Stimulated activated naive B cell treated with anti-CD40 and anti-IgM and Interleukin-4, amounts not matched to agents 10 μg/mL and 1 μg/mL and 100 μg/mL, for 72 hours (primary cell): Measurements from ENCODE around the gene AP1S2.

Experiments
- ATAC-seq, 2 donors: fragments of 150-1000 bp; cut with Tn5 transposase; replicated peaks; 2 replicates each; pipeline ENCODE4 v1.10.0; 2021; ENCODE audit warnings: moderate library complexity in 1 of 2
- DNase-seq: peaks from one replicate; pipeline ENCODE4 v3.0.0; 2021
- H3K27ac Mint-ChIP-seq: one replicate; pipeline ENCODE4 v1.8.0; 2022; ENCODE audit warnings: mild to moderate bottlenecking, mixed read lengths
- H3K27me3 Mint-ChIP-seq, 2 donors: one replicate each; pipeline ENCODE4 v1.8.0; 2022; ENCODE audit warnings: mixed read lengths in 2 of 2
- H3K36me3 Mint-ChIP-seq, 2 donors: one replicate each; pipeline ENCODE4 v1.8.0; 2022; ENCODE audit warnings: mixed read lengths in 2 of 2, mild to moderate bottlenecking in 1 of 2
- H3K4me1 Mint-ChIP-seq, 2 donors: one replicate each; pipeline ENCODE4 v1.8.0; 2022; ENCODE audit warnings: mixed read lengths in 2 of 2, mild to moderate bottlenecking in 1 of 2
- H3K4me3 Mint-ChIP-seq, 2 donors: one replicate each; pipeline ENCODE4 v1.8.0; 2022; ENCODE audit warnings: mild to moderate bottlenecking in 2 of 2, mixed read lengths in 2 of 2, moderate library complexity in 1 of 2
- H3K9me3 Mint-ChIP-seq, 2 donors: one replicate each; pipeline ENCODE4 v1.8.0; 2022; ENCODE audit warnings: mixed read lengths in 2 of 2, mild to moderate bottlenecking in 1 of 2

Gene AP1S2

GRCh38 chrX:15869695-15870094 lies 15.1 kb upstream of the AP1S2 start:
- H3K4me3 Mint-ChIP-seq = no peak overlapping the region
- DNase-seq (no peak), ATAC-seq (no peak)
- H3K9me3 Mint-ChIP-seq = no peaks in the 10 kb centered on the region
- no peaks in the 10 kb centered on the region for H3K27me3 Mint-ChIP-seq
- H3K4me1 Mint-ChIP-seq = peaks cover 1 to 2% of the 10 kb centered on the region in 2 donors
- H3K27ac Mint-ChIP-seq = no peak overlapping the region
- H3K36me3 Mint-ChIP-seq = no peaks in the 10 kb centered on the region

- Mint-ChIP-seq H3K27ac (no peak overlapping the region), H3K4me1 (no peaks in the 10 kb centered on the region), H3K9me3 (no peaks in the 10 kb centered on the region), H3K27me3 (peaks cover 0 to 7% of the 10 kb centered on the region in 2 donors), H3K4me3 (no peak overlapping the region), H3K36me3 (no peaks in the 10 kb centered on the region)
- DNase-seq (no peak), ATAC-seq (no peak)
Measured at GRCh38 chrX:15866147-15866546, 11.5 kb upstream of the AP1S2 start.

GRCh38 chrX:15864629-15865028 lies 10.0 kb upstream of the AP1S2 start:
- Mint-ChIP-seq H3K27me3 (peaks cover 0 to 7% of the 10 kb centered on the region in 2 donors), H3K36me3 (no peaks in the 10 kb centered on the region), H3K9me3 (no peaks in the 10 kb centered on the region), H3K4me1 (no peaks in the 10 kb centered on the region), H3K4me3 (no peak overlapping the region), H3K27ac (no peak overlapping the region)
- ATAC-seq (no peak), DNase-seq (no peak)

- ATAC-seq = no peak
- H3K27ac Mint-ChIP-seq = no peak overlapping the region
- no peaks in the 10 kb centered on the region for H3K9me3 Mint-ChIP-seq
- H3K4me3 Mint-ChIP-seq = no peak overlapping the region
- H3K4me1 Mint-ChIP-seq = no peaks in the 10 kb centered on the region
- H3K27me3 Mint-ChIP-seq = peaks cover 0 to 7% of the 10 kb centered on the region in 2 donors
- H3K36me3 Mint-ChIP-seq = no peaks in the 10 kb centered on the region
- no peak for DNase-seq
Measured at GRCh38 chrX:15864023-15864422, 9.4 kb upstream of the AP1S2 start.

- DNase-seq (no peak), ATAC-seq (no peak)
- no peak overlapping the region for H3K4me3 Mint-ChIP-seq
- peaks cover 0 to 4% of the 10 kb centered on the region in 2 donors for H3K4me1 Mint-ChIP-seq
- no peaks in the 10 kb centered on the region for H3K9me3 Mint-ChIP-seq
- peaks cover 0 to 7% of the 10 kb centered on the region in 2 donors for H3K27me3 Mint-ChIP-seq
- H3K27ac Mint-ChIP-seq = no peak overlapping the region
- no peaks in the 10 kb centered on the region for H3K36me3 Mint-ChIP-seq
Measured at GRCh38 chrX:15860921-15861320, 6.3 kb upstream of the AP1S2 start.

GRCh38 chrX:15858051-15858450 lies 3.4 kb upstream of the AP1S2 start:
- Mint-ChIP-seq H3K27me3 (peaks cover 0 to 7% of the 10 kb centered on the region in 2 donors), H3K4me3 (no peak overlapping the region), H3K9me3 (no peaks in the 10 kb centered on the region), H3K4me1 (peaks cover 0 to 4% of the 10 kb centered on the region in 2 donors), H3K27ac (no peak overlapping the region), H3K36me3 (no peaks in the 10 kb centered on the region)
- no peak for ATAC-seq
- DNase-seq = no peak

- H3K27ac Mint-ChIP-seq = peak overlapping the region; percentile 99
- H3K36me3 Mint-ChIP-seq = no peaks in the 10 kb centered on the region
- ATAC-seq (no peak), DNase-seq (no peak)
- peaks cover 0 to 5% of the 10 kb centered on the region in 2 donors for H3K27me3 Mint-ChIP-seq
- no peaks in the 10 kb centered on the region for H3K9me3 Mint-ChIP-seq
- H3K4me3 Mint-ChIP-seq = peak overlapping the region; percentile 94 to 97
- H3K4me1 Mint-ChIP-seq = peaks cover 5 to 6% of the 10 kb centered on the region in 2 donors
Measured at GRCh38 chrX:15856636-15857035, 2.0 kb upstream of the AP1S2 start.

GRCh38 chrX:15856222-15856587 lies 1.6 kb upstream of the AP1S2 start:
- H3K27me3 Mint-ChIP-seq = peaks cover 0 to under 1% of the 10 kb centered on the region in 2 donors
- H3K4me3 Mint-ChIP-seq = peak overlapping the region; percentile 94 to 97
- peak; percentile 9 to 20 for ATAC-seq
- no peaks in the 10 kb centered on the region for H3K9me3 Mint-ChIP-seq
- DNase-seq = no peak
- H3K36me3 Mint-ChIP-seq = peaks cover 0 to 3% of the 10 kb centered on the region in 2 donors
- peaks cover 6% of the 10 kb centered on the region in 2 donors for H3K4me1 Mint-ChIP-seq
- peak overlapping the region; percentile 99 for H3K27ac Mint-ChIP-seq

GRCh38 chrX:15855568-15856221 lies 1.1 kb upstream of the AP1S2 start:
- peak overlapping the region; percentile 99 for H3K27ac Mint-ChIP-seq
- peaks cover 6 to 11% of the 10 kb centered on the region in 2 donors for H3K4me1 Mint-ChIP-seq
- peak; percentile 35 to 41 for ATAC-seq

GRCh38 chrX:15854080-15854655 lies 445 bp downstream of the AP1S2 start:
- Mint-ChIP-seq H3K36me3 (peaks cover 10 to 18% of the 10 kb centered on the region in 2 donors), H3K27me3 (no peaks in the 10 kb centered on the region), H3K27ac (peak overlapping the region; percentile 89), H3K9me3 (no peaks in the 10 kb centered on the region), H3K4me1 (peaks cover 11 to 24% of the 10 kb centered on the region in 2 donors), H3K4me3 (peak overlapping the region; percentile 80 to 81)
- DNase-seq = peak; percentile 53
- peak; percentile 18 to 24 for ATAC-seq

More at GRCh38 chrX:15855568-15856221, 1.1 kb upstream of the AP1S2 start:
- no peaks in the 10 kb centered on the region for H3K27me3 Mint-ChIP-seq
- no peaks in the 10 kb centered on the region for H3K9me3 Mint-ChIP-seq
- H3K36me3 Mint-ChIP-seq = peaks cover 4 to 8% of the 10 kb centered on the region in 2 donors
- peak; percentile 67 for DNase-seq
- H3K4me3 Mint-ChIP-seq = peak overlapping the region; percentile 94 to 97

- Mint-ChIP-seq H3K27ac (peak overlapping the region; percentile 89), H3K4me1 (peaks cover 11 to 24% of the 10 kb centered on the region in 2 donors), H3K36me3 (peaks cover 10 to 18% of the 10 kb centered on the region in 2 donors), H3K9me3 (no peaks in the 10 kb centered on the region), H3K4me3 (peak overlapping the region; percentile 80 to 81), H3K27me3 (no peaks in the 10 kb centered on the region)
- DNase-seq (no peak), ATAC-seq (no peak)
Measured at GRCh38 chrX:15853586-15854079, 980 bp downstream of the AP1S2 start.

GRCh38 chrX:15849555-15849954 lies 5.1 kb downstream of the AP1S2 start:
- Mint-ChIP-seq H3K36me3 (peaks cover 13 to 32% of the 10 kb centered on the region in 2 donors), H3K4me1 (peaks cover 11 to 24% of the 10 kb centered on the region in 2 donors), H3K4me3 (no peak overlapping the region), H3K27me3 (no peaks in the 10 kb centered on the region), H3K27ac (no peak overlapping the region), H3K9me3 (no peaks in the 10 kb centered on the region)
- DNase-seq (no peak), ATAC-seq (no peak)

GRCh38 chrX:15848576-15848975 lies 6.0 kb downstream of the AP1S2 start:
- DNase-seq (no peak), ATAC-seq (no peak)
- Mint-ChIP-seq H3K27me3 (no peaks in the 10 kb centered on the region), H3K9me3 (no peaks in the 10 kb centered on the region), H3K4me1 (peaks cover 12 to 24% of the 10 kb centered on the region in 2 donors), H3K4me3 (no peak overlapping the region), H3K36me3 (peaks cover 13 to 40% of the 10 kb centered on the region in 2 donors), H3K27ac (no peak overlapping the region)

- Mint-ChIP-seq H3K27me3 (no peaks in the 10 kb centered on the region), H3K9me3 (no peaks in the 10 kb centered on the region), H3K4me1 (peaks cover 0 to 5% of the 10 kb centered on the region in 2 donors), H3K27ac (no peak overlapping the region), H3K4me3 (no peak overlapping the region), H3K36me3 (peaks cover 2 to 33% of the 10 kb centered on the region in 2 donors)
- DNase-seq = no peak
- ATAC-seq = no peak
Measured at GRCh38 chrX:15843960-15844359, 10.7 kb downstream of the AP1S2 start.
